Amniotic epithelial cell (primary cell): ENCODE results near the gene HLA-DOA.
A peak's percentile ranks its signal among the peaks of the same experiment; 100 is the strongest.

ENCODE experiments used
- DNase-seq: peaks from one replicate; pipeline ENCODE4 v3.0.0-alpha.2; 2010; ENCODE audit warnings: low read depth

Gene HLA-DOA

GRCh38 chr6:32977953-32978324 is 31.5 kb downstream of the HLA-DOA start:
- DNase-seq, result no peak

DNA sequence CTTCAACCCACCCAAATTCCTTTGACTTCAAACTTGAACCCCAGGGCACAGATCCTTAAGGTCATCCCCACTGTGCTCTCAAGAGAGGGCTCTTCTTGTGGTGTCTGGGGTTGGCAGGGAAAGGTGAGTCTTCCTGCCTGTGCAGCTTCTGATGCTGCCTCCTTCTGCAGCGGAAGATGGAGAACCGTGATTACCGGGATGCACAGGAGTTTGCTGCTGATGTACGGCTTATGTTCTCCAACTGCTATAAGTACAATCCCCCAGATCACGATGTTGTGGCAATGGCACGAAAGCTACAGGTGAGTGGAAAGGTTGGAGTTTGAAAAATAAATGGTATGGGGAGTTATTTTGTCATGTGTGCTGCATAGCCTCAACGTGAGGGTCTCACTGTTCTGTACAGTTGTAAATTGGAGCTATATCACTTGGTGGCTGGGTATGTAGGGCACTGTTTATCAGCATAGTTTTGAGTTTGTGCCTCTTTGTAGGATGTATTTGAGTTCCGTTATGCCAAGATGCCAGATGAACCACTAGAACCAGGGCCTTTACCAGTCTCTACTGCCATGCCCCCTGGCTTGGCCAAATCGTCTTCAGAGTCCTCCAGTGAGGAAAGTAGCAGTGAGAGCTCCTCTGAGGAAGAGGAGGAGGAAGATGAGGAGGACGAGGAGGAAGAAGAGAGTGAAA is 32.0 kb downstream of the HLA-DOA start:
- DNase-seq, result no peak

GRCh38 chr6:32976334-32977069 is 32.9 kb downstream of the HLA-DOA start:
- DNase-seq, result no peak

GRCh38 chr6:32975886-32976285 is 33.5 kb downstream of the HLA-DOA start:
- DNase-seq, result no peak

GRCh38 chr6:32974541-32975308 is 34.7 kb downstream of the HLA-DOA start:
- DNase-seq, result no peak

- peak; percentile 77 for DNase-seq
Measured at GRCh38 chr6:32974016-32974333, 35.4 kb downstream of the HLA-DOA start.

- no peak for DNase-seq
Measured at GRCh38 chr6:32973144-32974015, 36.0 kb downstream of the HLA-DOA start.

DNA sequence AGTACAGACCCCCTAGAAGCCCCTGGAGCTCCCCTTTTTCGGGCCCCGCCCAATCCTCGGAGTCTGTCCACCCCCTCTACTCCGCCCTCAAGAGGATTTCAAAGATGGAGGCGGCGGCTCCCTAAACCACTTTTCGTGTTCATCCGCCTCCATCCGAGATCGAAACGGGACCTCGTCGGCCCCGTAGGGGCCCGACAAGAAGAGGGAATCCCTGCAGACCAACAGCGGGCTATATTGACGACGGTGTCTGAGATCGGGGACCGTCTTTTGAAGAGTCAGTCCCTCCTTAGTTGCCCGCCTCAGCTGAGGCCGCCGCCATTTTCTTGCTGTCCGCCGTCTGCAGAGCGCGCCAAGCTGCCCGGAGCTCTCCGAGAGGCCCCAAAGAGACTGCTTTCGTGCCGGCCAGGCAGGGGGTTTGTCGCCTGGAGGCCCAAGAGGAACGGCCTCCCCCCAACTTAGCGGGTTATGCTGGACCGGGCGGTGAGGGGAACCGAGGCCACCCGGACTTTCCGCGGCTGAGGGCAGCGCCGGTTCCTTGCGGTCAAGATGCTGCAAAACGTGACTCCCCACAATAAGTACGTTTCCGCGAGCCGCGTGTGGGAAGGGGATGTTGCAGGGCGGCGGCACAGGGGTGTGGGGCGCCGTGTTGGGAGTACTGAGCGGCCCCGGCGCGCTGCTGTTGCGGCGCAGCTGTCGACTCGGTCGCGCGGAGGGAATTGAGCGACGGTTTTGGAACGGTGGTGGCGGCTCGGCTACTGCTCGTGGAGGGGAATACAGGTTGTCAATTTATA is 36.8 kb downstream of the HLA-DOA start:
- no peak for DNase-seq

GRCh38 chr6:32971581-32972352 is 37.6 kb downstream of the HLA-DOA start:
- DNase-seq, result peak; percentile 100

DNA sequence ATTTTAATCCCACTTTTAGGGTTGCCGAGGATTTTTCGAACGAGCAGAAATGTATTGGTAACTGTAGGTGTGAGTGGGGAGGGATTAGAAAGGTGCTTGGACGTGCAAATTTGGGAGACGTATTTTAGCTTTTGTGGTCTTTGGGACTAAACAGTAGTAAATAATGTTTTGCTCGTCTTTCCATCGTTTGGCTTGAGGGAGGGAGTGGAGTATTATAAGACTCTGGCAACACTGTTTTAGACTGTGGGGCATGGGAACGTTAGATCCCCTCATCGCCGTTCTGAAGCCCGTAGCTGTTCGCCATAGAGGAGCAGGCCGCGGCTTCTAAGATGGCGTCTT is 38.2 kb downstream of the HLA-DOA start:
- DNase-seq, result no peak

DNA sequence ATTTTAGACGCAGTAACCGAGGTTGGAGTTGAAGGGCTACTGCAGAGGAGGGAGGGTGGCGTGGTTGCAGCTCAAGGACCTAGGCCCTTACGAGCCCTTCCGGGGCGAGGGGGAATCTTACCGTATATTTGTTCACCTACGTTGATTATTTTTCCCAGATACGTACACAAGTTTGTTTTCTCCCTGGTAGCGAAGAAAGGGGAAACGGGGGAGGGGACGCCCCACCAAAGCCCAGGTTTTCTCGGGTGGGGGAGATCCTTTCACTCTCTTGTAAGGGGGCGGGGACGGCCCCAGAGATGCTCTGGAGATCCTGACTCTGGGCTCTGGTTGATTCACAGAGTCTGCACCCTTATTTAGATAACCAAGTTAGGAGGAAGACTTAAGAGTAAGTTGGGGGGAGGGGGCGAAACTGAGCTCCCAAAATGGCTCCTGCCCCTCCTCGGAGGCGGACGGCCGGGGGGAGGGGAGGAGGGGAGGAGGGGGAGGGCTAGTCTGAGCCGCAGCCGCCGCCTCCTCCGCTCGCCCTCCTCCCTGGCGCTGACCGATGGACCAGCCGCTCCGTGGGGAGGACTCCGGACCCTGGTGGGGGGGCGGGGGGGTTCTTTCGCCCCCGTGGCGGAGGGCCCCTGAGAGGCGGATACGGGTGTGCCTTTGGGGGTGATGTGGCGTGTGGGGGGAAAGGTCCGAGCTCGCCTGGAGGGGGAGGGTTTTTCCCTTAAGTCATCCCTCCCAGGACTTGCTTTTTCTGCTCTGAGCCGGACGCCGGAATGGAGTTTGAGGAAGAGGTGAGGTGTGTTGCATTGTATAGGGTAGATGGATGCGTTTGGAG is 38.8 kb downstream of the HLA-DOA start:
- DNase-seq, result peak; percentile 90

DNA sequence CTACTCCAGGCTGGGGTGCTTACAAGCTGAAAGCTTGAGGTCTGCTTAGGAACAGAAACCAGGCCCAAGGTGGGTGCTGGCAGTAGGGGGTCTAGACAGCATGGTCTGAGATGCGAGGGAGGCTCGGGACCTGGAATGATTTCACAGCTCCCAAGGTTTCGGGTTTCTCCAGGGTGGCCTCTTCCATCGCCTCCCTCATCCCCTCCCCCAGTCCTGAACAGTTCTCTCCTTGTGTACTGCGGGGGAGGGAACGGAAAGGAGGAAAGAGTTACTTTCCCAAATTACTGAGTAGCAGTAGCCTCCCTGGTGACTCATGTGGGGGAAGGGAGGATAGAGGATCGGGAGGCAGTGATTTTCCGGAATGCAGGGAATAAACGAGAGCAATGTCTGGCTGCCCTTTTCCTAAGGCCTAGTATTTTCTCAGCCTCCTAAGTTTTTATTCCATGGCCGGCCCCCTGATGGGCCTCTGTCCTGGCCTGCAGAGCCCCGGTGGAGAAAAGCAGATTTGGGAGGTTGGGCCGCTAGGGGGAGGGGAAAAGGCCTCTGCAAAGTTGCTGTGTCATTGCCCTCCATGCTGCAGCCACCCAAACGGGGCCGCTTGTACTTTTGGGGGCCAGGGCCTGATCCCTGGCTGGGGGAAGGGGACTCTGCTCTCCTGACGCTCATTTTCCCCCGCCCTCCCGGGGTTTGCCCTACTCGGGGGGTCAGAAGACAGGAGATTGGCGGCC is 39.5 kb downstream of the HLA-DOA start:
- DNase-seq, result peak; percentile 96

DNA sequence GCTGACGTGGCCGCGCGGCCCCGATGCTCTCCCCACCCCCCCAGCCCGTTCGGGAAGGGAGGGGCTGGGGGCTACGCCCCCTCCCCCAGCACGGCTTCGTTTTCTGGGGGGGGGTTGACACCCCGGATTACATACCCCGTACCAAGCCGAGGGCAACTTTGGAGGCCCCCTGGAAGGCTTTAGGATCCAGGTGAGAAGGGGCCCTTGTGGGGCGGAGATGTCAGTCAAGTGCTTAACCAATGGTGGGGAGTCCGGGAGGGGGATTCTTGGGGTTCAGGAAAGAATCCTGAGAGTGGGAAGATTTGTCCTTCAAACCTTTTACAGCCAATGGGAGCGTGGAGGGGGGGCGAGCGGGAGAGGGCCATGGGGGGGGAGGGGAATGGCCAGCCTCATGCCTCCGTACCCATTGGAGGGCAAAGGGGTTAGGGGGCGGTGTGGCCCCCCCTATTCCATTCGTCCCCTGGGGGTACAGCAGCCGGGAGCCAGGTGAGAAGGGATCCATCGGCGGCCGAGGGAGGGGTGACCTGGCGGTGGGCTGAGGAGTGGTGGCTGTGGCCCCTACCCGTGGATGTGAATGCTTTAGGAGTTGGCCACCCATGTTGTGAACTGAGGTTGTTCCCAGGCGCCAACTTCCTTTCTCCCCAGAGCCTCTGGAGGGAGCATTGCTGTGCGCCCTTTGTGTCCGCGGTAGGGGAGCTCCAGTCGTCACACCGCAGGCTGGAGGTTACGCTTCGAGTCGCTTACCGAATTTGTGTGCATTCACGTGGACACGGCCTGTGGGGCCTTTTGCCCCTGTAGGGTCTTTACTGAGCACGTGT is 40.3 kb downstream of the HLA-DOA start:
- DNase-seq, result peak; percentile 92

GRCh38 chr6:32968093-32968866 is 41.1 kb downstream of the HLA-DOA start, which contains the start of gene BRD2:
Gene BRD2, plus strand, starts transcription at chr6:32968594. Its CDS starts 4,305 bp downstream, at chr6:32972899.
- DNase-seq, result peak; percentile 93

DNA sequence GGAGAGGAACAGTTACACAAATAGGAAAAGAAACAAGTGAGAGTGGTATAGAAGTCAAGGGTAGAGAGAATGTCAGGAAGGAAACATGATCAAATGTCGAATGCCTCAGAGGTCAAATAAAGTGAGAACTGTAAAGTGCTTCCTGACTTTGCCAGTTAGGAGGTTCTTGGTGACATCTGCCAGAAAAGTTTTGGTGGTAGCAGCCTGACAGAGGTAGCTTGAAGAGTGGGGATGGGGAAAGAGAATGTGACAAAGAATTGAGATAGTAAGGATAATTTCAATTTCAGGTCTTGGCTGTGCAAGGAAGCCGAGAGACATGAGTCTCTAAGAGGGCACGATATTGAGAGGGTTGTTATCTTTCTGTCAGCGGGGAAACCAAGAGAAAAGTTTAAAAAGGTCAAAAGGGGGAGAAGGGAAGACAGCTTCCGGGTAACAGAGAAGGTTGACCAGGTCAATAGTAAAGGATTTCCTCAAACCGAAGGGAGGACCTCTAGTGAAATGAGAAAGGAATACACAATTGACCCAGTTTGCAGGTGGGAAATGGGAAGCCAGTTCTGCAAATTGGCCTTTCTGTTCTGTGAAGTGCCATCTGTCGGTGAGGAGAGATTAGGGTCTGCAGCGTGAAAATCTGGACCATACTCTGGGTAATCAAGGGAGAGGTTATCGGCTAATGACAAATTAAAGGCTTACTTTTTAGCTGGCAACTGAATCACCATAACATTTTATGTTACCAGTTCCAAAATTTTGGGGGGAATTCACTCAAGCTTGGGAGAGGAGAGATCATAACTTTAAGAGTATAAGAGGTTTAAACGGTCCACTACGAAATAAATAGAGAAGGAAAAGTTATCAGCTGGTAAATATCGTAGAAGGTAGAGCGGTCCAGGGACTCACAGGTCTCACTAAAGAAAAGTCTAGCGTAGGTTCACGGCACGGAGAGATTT is 42.0 kb downstream of the HLA-DOA start:
- peak; percentile 48 for DNase-seq

DNA sequence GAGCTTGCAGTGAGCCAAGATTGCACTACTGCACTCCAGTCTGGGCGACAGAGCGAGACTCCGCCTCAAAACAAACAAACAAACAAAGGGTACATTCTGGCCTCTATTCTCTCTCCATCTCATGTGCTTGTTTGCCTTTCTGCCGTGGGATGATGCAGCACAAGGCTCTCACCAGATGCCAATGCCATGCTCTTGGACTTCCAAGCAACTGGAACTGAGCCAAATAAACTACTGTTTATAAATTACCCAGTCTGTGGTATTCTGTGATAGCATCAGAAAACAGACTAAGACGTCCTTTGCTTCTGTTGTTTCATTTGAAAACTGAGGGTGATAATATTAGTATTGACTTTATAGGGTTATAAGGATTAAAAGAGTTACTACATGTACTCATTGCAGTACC is 44.6 kb downstream of the HLA-DOA start:
- DNase-seq, result no peak
